Lower leg skin (tissue), 4 donors: ENCODE results near the gene TRMT2A. TPM values are rescaled to one million over a fixed set of nuclear protein-coding genes. Genes with fewer than 3 reads are reported as not detected.

Source experiments
- DNase-seq, 2 donors: peaks; one replicate each; pipeline ENCODE4 v3.0.0-alpha.2; 2019; ENCODE audit warnings: low spot score in 2 of 2
- H3K4me3 ChIP-seq: fragments of 200-600 bp; sonication (generic); 2 replicates; pipeline ENCODE4 v1.5.1; 2017; ENCODE audit warnings: mild to moderate bottlenecking, low read depth; ENCODE audit not compliant: poor library complexity, severe bottlenecking
- CTCF ChIP-seq, 3 donors: fragments of 450-650 bp; IDR thresholded peaks; one replicate each; pipeline ENCODE4 v1.5.1; 2016; ENCODE audit warnings: antibody characterized with exemption in 3 of 3, mild to moderate bottlenecking in 3 of 3, moderate library complexity in 2 of 3
- POLR2A ChIP-seq, 2 donors: fragments of 450-650 bp; IDR thresholded peaks; one replicate each; pipeline ENCODE4 v1.6.1; 2016 to 2017; ENCODE audit warnings: antibody characterized with exemption in 2 of 2, mild to moderate bottlenecking in 1 of 2, moderate library complexity in 1 of 2
- WGBS, 2 donors: methylation state at CpG; one replicate each; pipeline ENCODE4 v1.1.5; 2018; 5-methylcytosine and 5-hydroxymethylcytosine counted together
- intact Hi-C: fragments of 100-400 bp; cut with DNase I; formaldehyde crosslinking; loops from one replicate; pipeline ENCODE4 v1.15.0; 2023; ENCODE audit warnings: low total_unique reads
- microRNA counts, 2 donors: library from miRNA; unstranded; fragments of <30 nt; microRNA quantifications; one replicate each; lab custom pipeline; 2016
- microRNA-seq, 2 donors: library from miRNA; unstranded; fragments of <30 nt; microRNA quantifications; one replicate each; pipeline ENCODE4, GENCODE V29; 2016; ENCODE audit warnings: borderline replicate concordance in 2 of 2, borderline number of aligned reads in 1 of 2
- total RNA-seq, 4 donors: library from RNA; depleted of rRNA; stranded (reverse); fragments of >200 nt; gene quantifications; one replicate each; pipeline ENCODE4 v1.1.0, GENCODE V29; 2016

Gene TRMT2A
- total RNA-seq, 4 donors from 2014 or later = 41.6 to 97.5 (median 52.8) TPM

GRCh38 chr22:20063271-20064139 is 53.5 kb downstream of the TRMT2A start:
- no peak for DNase-seq
- 63 to 86% methylated on average over 22 to 27 of the region's 27 CpGs for WGBS, 2 donors
- intact Hi-C loops = no loop called here
- TF ChIP-seq CTCF (IDR thresholded peaks at IDR 0.05) (no peak), POLR2A (IDR thresholded peaks at IDR 0.05) (no peak)
- H3K4me3 ChIP-seq = no peak overlapping the region

- WGBS, 2 donors = 72 to 74% methylated on average over 11 of the region's 11 CpGs
- no peak overlapping the region for H3K4me3 ChIP-seq
- DNase-seq = no peak
- intact Hi-C loops = no loop called here
- no peak for TF ChIP-seq POLR2A (IDR thresholded peaks at IDR 0.05)
- TF ChIP-seq CTCF (IDR thresholded peaks at IDR 0.05) = no peak
Measured at GRCh38 chr22:20062766-20063083, 54.3 kb downstream of the TRMT2A start.

GRCh38 chr22:20062043-20062765 is 54.8 kb downstream of the TRMT2A start:
- WGBS, 2 donors = 90 to 91% methylated on average over 16 to 17 of the region's 18 CpGs
- no peak for TF ChIP-seq CTCF (IDR thresholded peaks at IDR 0.05)
- no peak for TF ChIP-seq POLR2A (IDR thresholded peaks at IDR 0.05)
- no peak for DNase-seq
- H3K4me3 ChIP-seq = no peak overlapping the region
- intact Hi-C loops = no loop called here

MicroRNA genes within 50 kb of the gene (microRNA counts, 767-probe panel; counts per million panel counts)
- 0 to 358 counts per million in 2 donors for microRNA hsa-miR-1306-3p (lab: Ali Mortazavi, UCI)

Small RNAs within 50 kb of the gene (microRNA-seq; reads per million reads assigned to microRNA genes)
- gene MIR6816 = 0 to 0.68 reads per million in 2 donors

Other genes with a start within 250 kb of the TRMT2A start
- 100 to 1,000 TPM; 224 to 306 (median 272) TPM for gene COMT, start 175.5 kb downstream of the TRMT2A start, total RNA-seq
- gene TXNRD2, start 175.4 kb downstream of the TRMT2A start, total RNA-seq = 10 to 100 TPM; 10.9 to 16.8 (median 15.2) TPM
- gene ARVCF, start 100.4 kb downstream of the TRMT2A start, total RNA-seq = 10 to 100 TPM; 25.2 to 53.7 (median 38.1) TPM
- 10 to 100 TPM; 12.4 to 36.1 (median 19.8) TPM for gene TANGO2, start 96.1 kb downstream of the TRMT2A start, total RNA-seq
- 10 to 100 TPM; 14.8 to 28.2 (median 21.8) TPM for gene DGCR8, start 37.0 kb downstream of the TRMT2A start, total RNA-seq
- gene RANBP1, start 1.1 kb downstream of the TRMT2A start, total RNA-seq = 100 to 1,000 TPM; 104 to 159 (median 119) TPM
- gene ZDHHC8, start 14.6 kb upstream of the TRMT2A start, total RNA-seq = 10 to 100 TPM; 17.8 to 30.0 (median 26.1) TPM
- gene CCDC188, start 33.8 kb upstream of the TRMT2A start, total RNA-seq = 1 to 10 TPM in 2 of 4 donors, under 1 TPM in 1, not detected in 1; 0.16 to 2.1 (median 1.7) TPM
- gene RTN4R, start 151.1 kb upstream of the TRMT2A start, total RNA-seq = 10 to 100 TPM in 3 of 4 donors, 1 to 10 TPM in 1; 9.1 to 15.7 (median 12.9) TPM
- gene DGCR6L, start 202.8 kb upstream of the TRMT2A start, total RNA-seq = 10 to 100 TPM; 56.2 to 81.0 (median 79.3) TPM